T-cell (primary cell): ENCODE results near the gene STT3B. TPM values are rescaled to one million over a fixed set of nuclear protein-coding genes. Genes with fewer than 3 reads are reported as not detected.

ENCODE experiments used
- ATAC-seq, 4 experiments: fragments of 200-7000 bp in 3 of 4; fragments of 150-1000 bp in 1 of 4; cut with Tn5 transposase; replicated peaks in 1 of 4; 1 replicate in 3 of 4; 2 replicates in 1 of 4; pipeline ENCODE4 v1.10.0; 2021; ENCODE audit warnings: moderate library complexity in 3 of 4, mild to moderate bottlenecking in 2 of 4, moderate number of reproducible peaks in 1 of 4
- CTCF ChIA-PET, 2 donors: fragments of 300-600 bp; sonication (Branson Sonifier 250); formaldehyde crosslinking; loops; one replicate each; lab custom pipeline; 2022; ENCODE audit warnings: antibody characterized with exemption in 2 of 2; lab: Charles Lee
- POLR2A ChIA-PET, 2 donors: fragments of 300-600 bp; sonication (Branson Sonifier 250); formaldehyde crosslinking; loops; one replicate each; lab custom pipeline; 2022; ENCODE audit warnings: antibody characterized with exemption in 2 of 2; lab: Charles Lee
- DNase-seq, 35 experiments: peaks; one replicate each; pipeline versions ENCODE4 v3.0.0 to v3.0.0-alpha.2; 2013 to 2023
- H3K27ac ChIP-seq: one replicate; pipeline ENCODE4 v1.5.1; 2013; ENCODE audit warnings: low read length
- H3K27me3 ChIP-seq, 2 experiments: replicated peaks in 1 of 2; 1 replicate in 1 of 2; 2 replicates in 1 of 2; pipeline versions ENCODE4 v1.6.1 to v1.7.0; 2013; ENCODE audit warnings: low read length in 1 of 2, mixed read lengths in 1 of 2; ENCODE audit not compliant: control insufficient read depth in 2 of 2, insufficient read depth in 2 of 2; ENCODE audit errors: extremely low read depth in 1 of 2
- H3K36me3 ChIP-seq, 2 donors: 1 replicate in 1 of 2; 2 replicates in 1 of 2; pipeline versions ENCODE4 v1.6.1 to v1.7.0; 2013; ENCODE audit warnings: low read length in 1 of 2; ENCODE audit not compliant: control insufficient read depth in 2 of 2, insufficient read depth in 1 of 2; ENCODE audit errors: extremely low read depth in 1 of 2
- H3K4me1 ChIP-seq, 2 experiments: 1 replicate in 1 of 2; 2 replicates in 1 of 2; pipeline versions ENCODE4 v1.6.1 to v1.7.0; 2013; ENCODE audit warnings: low read length in 2 of 2, mixed read lengths in 1 of 2; ENCODE audit not compliant: insufficient read depth in 2 of 2, control insufficient read depth in 1 of 2; ENCODE audit errors: extremely low read depth in 1 of 2
- H3K4me3 ChIP-seq, 2 donors: 1 replicate in 1 of 2; 2 replicates in 1 of 2; pipeline versions ENCODE4 v1.5.1 to v1.7.0; 2013; ENCODE audit warnings: mild to moderate bottlenecking in 2 of 2, low read length in 1 of 2, moderate library complexity in 1 of 2; ENCODE audit not compliant: control insufficient read depth in 1 of 2; ENCODE audit errors: extremely low read depth in 1 of 2
- H3K9me3 ChIP-seq: 2 replicates; pipeline ENCODE4 v1.7.0; 2013
- H3K27ac Mint-ChIP-seq, 2 donors: one replicate each; pipeline ENCODE4 v1.8.0; 2020 to 2021; ENCODE audit warnings: mild to moderate bottlenecking in 2 of 2, mixed read lengths in 2 of 2
- H3K27me3 Mint-ChIP-seq, 2 donors: one replicate each; pipeline ENCODE4 v1.8.0; 2021 to 2022; ENCODE audit warnings: mixed read lengths in 2 of 2
- H3K36me3 Mint-ChIP-seq: one replicate; pipeline ENCODE4 v1.8.0; 2021; ENCODE audit warnings: mixed read lengths
- H3K4me1 Mint-ChIP-seq, 3 donors: one replicate each; pipeline ENCODE4 v1.8.0; 2020 to 2022; ENCODE audit warnings: mixed read lengths in 3 of 3, mild to moderate bottlenecking in 1 of 3
- H3K4me3 Mint-ChIP-seq, 3 donors: one replicate each; pipeline ENCODE4 v1.8.0; 2020 to 2022; ENCODE audit warnings: mild to moderate bottlenecking in 3 of 3, mixed read lengths in 3 of 3, moderate library complexity in 3 of 3
- H3K9me3 Mint-ChIP-seq, 3 donors: one replicate each; pipeline ENCODE4 v1.8.0; 2020 to 2022; ENCODE audit warnings: mixed read lengths in 3 of 3
- WGBS: methylation state at CpG from one replicate; pipeline ENCODE4 v1.1.5; 2013; ENCODE audit warnings: missing lambda C conversion rate; ENCODE audit not compliant: insufficient coverage; 5-methylcytosine and 5-hydroxymethylcytosine counted together
- total RNA-seq, 35 experiments: library from RNA in 6 of 35; stranded (reverse) in 6 of 35; fragments of 120-200 nt in 1 of 35; gene quantifications; one replicate each; pipeline versions ENCODE4 v1.2.1 to v1.2.4 and lab custom pipeline; 2013 to 2026

STT3B gene
- total RNA-seq, 5 donors from 2014 or later (not counting 1 experiment from before 2014, with no cell fraction given) = 92.1 to 160 (median 110) TPM

DNA sequence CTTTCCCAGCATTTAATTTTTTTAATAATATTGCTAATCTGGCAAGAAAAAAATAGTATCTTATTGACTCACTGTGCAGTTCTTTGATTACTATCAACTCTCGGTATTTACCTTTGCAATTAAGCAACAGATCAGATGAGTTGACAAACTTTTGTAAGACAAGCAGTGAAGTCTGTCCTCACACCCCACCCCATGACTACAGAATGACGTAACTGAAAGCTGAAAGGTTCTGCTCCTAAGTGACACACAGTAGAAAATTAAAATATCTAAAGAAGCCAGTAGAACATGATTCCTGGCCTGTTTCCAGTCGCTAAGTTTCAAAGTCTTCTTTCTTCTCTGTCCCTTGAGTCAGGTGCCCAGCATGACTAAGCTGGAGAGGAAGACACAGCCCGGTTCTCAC is 135.5 kb downstream of the STT3B start:
- ChIA-PET CTCF (interaction anchor here in 1 of 2 donors (0.5 kb wide), 1 partner anchor 439 kb away, joined by 3 read pairs; no protein-coding TSS in a partner anchor), POLR2A (interaction anchor here in 1 of 2 donors (0.6 kb wide), 1 partner anchor 641 kb away, joined by 7 read pairs; no protein-coding TSS in a partner anchor)
- DNase-seq (no peak), ATAC-seq (no peak)
- H3K9me3 ChIP-seq = no peaks in the 10 kb centered on the region
- H3K36me3 ChIP-seq = no peaks in the 10 kb centered on the region
- peaks cover 0 to 5% (median 0%) of the 10 kb centered on the region in 3 donors for H3K9me3 Mint-ChIP-seq
- no peaks in the 10 kb centered on the region for H3K4me1 Mint-ChIP-seq
- H3K4me3 Mint-ChIP-seq = no peak overlapping the region
- H3K27ac ChIP-seq = no peak overlapping the region
- H3K4me1 ChIP-seq = no peaks in the 10 kb centered on the region
- H3K36me3 Mint-ChIP-seq = peaks cover 6% of the 10 kb centered on the region
- no peak overlapping the region for H3K4me3 ChIP-seq
- H3K27ac Mint-ChIP-seq = no peak overlapping the region
- no peaks in the 10 kb centered on the region for H3K27me3 Mint-ChIP-seq
- peaks cover 0 to 12% of the 10 kb centered on the region in 2 experiments for H3K27me3 ChIP-seq
- 79% methylated on average over 3 of the region's 4 CpGs for WGBS

DNA sequence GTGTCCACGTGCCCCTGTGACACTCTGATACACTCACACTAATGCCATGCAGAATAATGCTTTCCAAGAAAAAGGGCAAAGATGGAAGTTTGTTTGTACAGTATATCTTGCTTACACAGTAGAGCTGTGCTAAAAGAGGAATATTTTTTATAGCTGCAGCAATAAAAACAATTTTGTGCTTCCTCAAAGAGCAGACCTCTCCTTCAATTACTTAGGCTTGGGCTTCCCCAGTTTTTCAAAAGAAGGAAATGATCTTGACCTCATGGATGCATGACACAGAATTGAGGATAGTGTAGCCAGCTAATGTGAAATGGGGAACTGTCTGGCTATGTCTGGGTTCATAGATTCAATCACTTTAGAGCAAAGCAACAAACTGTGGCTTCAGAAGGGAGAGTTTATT is 137.4 kb downstream of the STT3B start:
- Histone ChIP-seq H3K4me3 (no peak overlapping the region), H3K27ac (no peak overlapping the region), H3K9me3 (no peaks in the 10 kb centered on the region), H3K27me3 (peaks cover 0 to 12% of the 10 kb centered on the region in 2 experiments), H3K4me1 (no peaks in the 10 kb centered on the region), H3K36me3 (no peaks in the 10 kb centered on the region)
- peaks cover 0 to 1% of the 10 kb centered on the region in 2 donors for H3K27me3 Mint-ChIP-seq
- ChIA-PET POLR2A (no interaction called here), CTCF (no interaction called here)
- H3K4me3 Mint-ChIP-seq = no peak overlapping the region
- no peak overlapping the region for H3K27ac Mint-ChIP-seq
- no CpG with 5 or more reads among the region's 1 CpG for WGBS
- no peak for ATAC-seq
- peaks cover 6% of the 10 kb centered on the region for H3K36me3 Mint-ChIP-seq
- H3K9me3 Mint-ChIP-seq = peaks cover 0 to 5% (median 0%) of the 10 kb centered on the region in 3 donors
- H3K4me1 Mint-ChIP-seq = no peaks in the 10 kb centered on the region
- DNase-seq = no peak

DNA sequence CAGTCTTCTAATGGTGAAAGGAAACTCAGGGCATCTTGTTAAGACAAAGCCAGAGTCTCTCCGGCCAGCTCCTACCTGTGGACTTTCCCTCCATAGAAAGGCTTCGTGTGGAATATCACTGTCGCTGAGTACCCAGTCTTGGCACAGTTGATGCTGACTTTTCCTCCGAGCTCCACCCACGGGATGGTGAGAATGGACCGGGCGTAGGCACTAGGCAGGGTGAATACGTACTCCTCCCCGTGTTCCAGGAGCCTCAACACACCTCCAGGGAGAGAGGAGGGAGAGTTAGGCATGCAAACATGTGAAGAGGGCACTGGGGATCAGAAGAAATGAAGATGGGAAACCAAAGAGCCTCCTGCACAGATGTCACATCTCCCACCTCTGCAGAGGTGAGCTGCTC is 138.0 kb downstream of the STT3B start:
- H3K4me3 Mint-ChIP-seq = no peak overlapping the region
- CTCF ChIA-PET = no interaction called here
- WGBS = 96% methylated on average over 4 of the region's 9 CpGs

DNA sequence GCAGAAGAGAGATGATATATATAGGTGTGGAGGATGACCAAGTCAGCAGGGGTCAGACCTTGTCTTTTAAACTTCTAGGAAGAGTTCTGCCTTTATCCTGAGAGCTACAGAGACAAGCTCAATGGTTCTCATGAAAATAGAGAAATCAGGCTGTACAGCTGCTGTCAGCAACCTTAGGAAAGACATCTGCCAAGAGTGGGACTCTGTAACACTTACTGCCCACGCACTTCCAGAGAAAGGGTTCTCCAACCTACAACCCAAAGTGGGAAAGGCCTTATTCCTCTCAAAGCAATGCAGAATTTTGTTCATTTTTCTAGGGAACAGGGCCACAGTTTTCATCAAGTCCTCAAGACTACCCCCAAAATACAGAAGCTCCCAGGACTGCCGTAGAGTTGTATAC is 138.7 kb downstream of the STT3B start:
- peaks cover 6% of the 10 kb centered on the region for H3K36me3 Mint-ChIP-seq
- ChIA-PET POLR2A (no interaction called here), CTCF (no interaction called here)
- H3K4me3 Mint-ChIP-seq = no peak overlapping the region
- H3K27ac Mint-ChIP-seq = no peak overlapping the region
- DNase-seq = no peak
- Histone ChIP-seq H3K27me3 (no peaks in the 10 kb centered on the region), H3K27ac (no peak overlapping the region), H3K4me1 (no peaks in the 10 kb centered on the region), H3K36me3 (no peaks in the 10 kb centered on the region), H3K9me3 (no peaks in the 10 kb centered on the region), H3K4me3 (no peak overlapping the region)
- peaks cover 0 to 1% of the 10 kb centered on the region in 2 donors for H3K27me3 Mint-ChIP-seq
- ATAC-seq = no peak
- peaks cover 0 to 5% (median 0%) of the 10 kb centered on the region in 3 donors for H3K9me3 Mint-ChIP-seq
- H3K4me1 Mint-ChIP-seq = no peaks in the 10 kb centered on the region
- 86% methylated on average over 2 of the region's 2 CpGs for WGBS

More for the DNA sequence above, 138.0 kb downstream of the STT3B start:
- ATAC-seq (no peak), DNase-seq (no peak)
- POLR2A ChIA-PET = no interaction called here
- Histone ChIP-seq H3K4me3 (no peak overlapping the region), H3K9me3 (no peaks in the 10 kb centered on the region), H3K27ac (no peak overlapping the region), H3K36me3 (no peaks in the 10 kb centered on the region), H3K27me3 (peaks cover 0 to 6% of the 10 kb centered on the region in 2 experiments), H3K4me1 (no peaks in the 10 kb centered on the region)
- Mint-ChIP-seq H3K9me3 (peaks cover 0 to 5% (median 0%) of the 10 kb centered on the region in 3 donors), H3K27ac (no peak overlapping the region), H3K27me3 (peaks cover 0 to 1% of the 10 kb centered on the region in 2 donors), H3K4me1 (no peaks in the 10 kb centered on the region), H3K36me3 (peaks cover 6% of the 10 kb centered on the region)

DNA sequence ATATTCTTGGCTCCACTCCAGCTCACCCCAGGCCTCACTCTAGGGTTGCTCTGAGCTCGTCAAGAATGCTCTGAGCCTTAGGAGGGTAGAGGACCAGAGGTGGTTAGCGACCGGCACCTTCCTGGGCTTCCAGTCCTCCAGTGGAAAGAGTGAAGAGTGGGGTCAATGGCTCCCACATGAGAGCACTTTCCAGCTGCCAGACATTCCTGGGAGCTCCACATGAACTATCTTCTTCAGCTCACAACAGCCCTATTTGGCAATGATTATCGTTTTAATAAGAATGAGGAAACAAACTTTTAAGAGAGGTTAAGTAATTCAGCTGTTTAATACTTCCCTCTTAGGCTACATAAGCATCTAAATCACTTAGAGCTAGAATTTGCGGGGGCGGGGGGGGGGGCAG is 139.3 kb downstream of the STT3B start:
- no peaks in the 10 kb centered on the region for H3K9me3 ChIP-seq
- Mint-ChIP-seq H3K36me3 (peaks cover 6% of the 10 kb centered on the region), H3K4me3 (no peak overlapping the region), H3K9me3 (peaks cover 0 to 5% (median 0%) of the 10 kb centered on the region in 3 donors), H3K27ac (no peak overlapping the region), H3K27me3 (peaks cover 0 to 1% of the 10 kb centered on the region in 2 donors), H3K4me1 (no peaks in the 10 kb centered on the region)
- H3K27me3 ChIP-seq = no peaks in the 10 kb centered on the region
- no peak overlapping the region for H3K4me3 ChIP-seq
- CTCF ChIA-PET = no interaction called here
- no peaks in the 10 kb centered on the region for H3K4me1 ChIP-seq
- no peak for DNase-seq
- no peak overlapping the region for H3K27ac ChIP-seq
- H3K36me3 ChIP-seq = no peaks in the 10 kb centered on the region
- POLR2A ChIA-PET = no interaction called here
- no CpG with 5 or more reads among the region's 6 CpGs for WGBS
- no peak for ATAC-seq

DNA sequence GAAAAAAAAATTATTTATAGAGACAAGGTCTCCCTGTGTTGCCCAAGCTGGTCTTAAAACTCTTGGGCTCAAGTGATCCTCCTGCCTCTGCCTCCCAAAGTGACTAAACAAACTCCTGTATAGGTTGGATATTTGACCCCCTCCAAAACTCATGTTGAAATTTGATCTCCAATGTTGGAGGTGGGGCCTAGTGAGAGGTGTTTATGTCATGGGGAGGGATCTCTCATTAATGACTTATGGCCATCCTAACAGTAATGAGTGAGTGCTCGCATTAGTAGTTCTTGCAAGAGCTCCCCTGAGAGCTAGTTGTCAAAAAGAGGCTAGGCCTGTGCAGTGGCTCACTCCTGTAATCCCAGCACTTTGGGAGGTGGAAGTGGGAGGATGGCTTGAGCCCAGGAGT is 141.2 kb downstream of the STT3B start:
- no peaks in the 10 kb centered on the region for H3K27me3 ChIP-seq
- ATAC-seq (no peak), DNase-seq (no peak)
- no peak overlapping the region for H3K4me3 Mint-ChIP-seq
- no peaks in the 10 kb centered on the region for H3K9me3 ChIP-seq
- CTCF ChIA-PET = interaction anchor here in 1 of 2 donors (0.6 kb wide), 1 partner anchor 300 kb away, joined by 4 read pairs; no protein-coding TSS in a partner anchor
- no peak overlapping the region for H3K27ac ChIP-seq
- no peak overlapping the region for H3K4me3 ChIP-seq
- no peaks in the 10 kb centered on the region for H3K4me1 Mint-ChIP-seq
- H3K27me3 Mint-ChIP-seq = peaks cover 0 to 1% of the 10 kb centered on the region in 2 donors
- H3K36me3 Mint-ChIP-seq = peaks cover 6% of the 10 kb centered on the region
- no peaks in the 10 kb centered on the region for H3K4me1 ChIP-seq
- H3K9me3 Mint-ChIP-seq = peaks cover 0 to 5% (median 0%) of the 10 kb centered on the region in 3 donors
- H3K27ac Mint-ChIP-seq = no peak overlapping the region
- no peaks in the 10 kb centered on the region for H3K36me3 ChIP-seq
- POLR2A ChIA-PET = no interaction called here
- WGBS = 83% methylated on average over 1 of the region's 1 CpG
